ENCODE results near the gene PSMC3IP. TPM values are rescaled to one million over a fixed set of nuclear protein-coding genes. Genes with fewer than 3 reads are reported as not detected.

The PSMC3IP gene
- total and polyA plus RNA-seq, 2 of the 4 experiments (the other 2 are of a cell fraction), result 5.6 to 9.8 TPM

DNA sequence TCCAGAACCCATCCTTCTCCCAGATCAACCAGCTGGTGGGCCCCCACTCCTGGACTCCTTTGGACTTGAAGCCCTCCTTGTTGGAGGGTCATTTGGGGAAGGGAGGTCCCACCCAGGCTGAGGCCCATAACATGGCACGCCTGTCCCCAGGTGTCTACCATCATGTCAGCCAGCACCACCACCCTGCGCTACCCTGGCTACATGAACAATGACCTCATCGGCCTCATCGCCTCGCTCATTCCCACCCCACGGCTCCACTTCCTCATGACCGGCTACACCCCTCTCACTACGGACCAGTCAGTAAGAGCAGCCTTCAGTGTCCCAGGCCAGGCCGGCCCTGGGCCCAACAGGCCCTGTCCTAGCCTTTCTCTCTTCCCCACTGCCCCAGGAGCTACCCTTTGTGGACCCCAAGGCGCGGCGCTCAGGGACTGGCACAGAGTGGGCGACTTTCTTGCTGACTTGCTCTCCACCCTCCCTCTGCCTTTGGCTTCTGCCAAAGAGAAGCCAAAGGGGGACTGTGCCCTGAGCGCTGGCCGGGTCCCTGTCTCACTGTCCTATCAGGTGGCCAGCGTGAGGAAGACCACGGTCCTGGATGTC lies 36.3 kb upstream of the PSMC3IP start:
- DNase-seq, result no peak
- Histone ChIP-seq H4K8ac (ENCODE audit: low read depth in 2 of 2, low read length in 2 of 2) (no peak overlapping the region), H3K9ac (ENCODE audit: low read depth, low read length) (no peak overlapping the region), H3K27ac (ENCODE audit: insufficient read depth, low read length) (no peak overlapping the region), H2AFZ (replicated peaks; ENCODE audit: low read length, poor library complexity) (no peak overlapping the region), H3K4me2 (ENCODE audit: low read depth, low read length) (no peak overlapping the region), H2BK5ac (ENCODE audit: low read depth, low read length, poor library complexity, severe bottlenecking) (no peak overlapping the region), H2AK5ac (ENCODE audit: low read depth, low read length) (no peak overlapping the region), H3K36me3 (ENCODE audit: control insufficient read depth, insufficient read depth, low read length) (peaks cover 34% of the 10 kb centered on the region), H3K18ac (ENCODE audit: low read depth, low read length) (no peak overlapping the region), H3K27me3 (ENCODE audit: control insufficient read depth, insufficient read depth, low read length) (no peaks in the 10 kb centered on the region), H2AK9ac (replicated peaks; ENCODE audit: low read depth, low read length, poor library complexity) (no peak overlapping the region), H4K91ac (ENCODE audit: insufficient read depth, low read depth, low read length) (no peak overlapping the region), H2BK20ac (ENCODE audit: low read depth, low read length) (no peak overlapping the region), H3K9me1 (ENCODE audit: insufficient read depth, low read length) (peaks cover 4% of the 10 kb centered on the region; the same call in 1 of the 2 replicates), H3K23ac (ENCODE audit: low read depth, low read length) (no peak overlapping the region), H2BK120ac (ENCODE audit: low read depth, low read length) (no peak overlapping the region), H4K5ac (ENCODE audit: low read depth, low read length) (no peak overlapping the region), H4K20me1 (ENCODE audit: insufficient read depth, low read length) (peaks cover 2% of the 10 kb centered on the region; the same call in 1 of the 2 replicates), H2BK15ac (ENCODE audit: low read depth, low read length) (no peak overlapping the region), H3K56ac (ENCODE audit: extremely low read depth, insufficient read depth, low read length) (no peak overlapping the region), H3K79me1 (ENCODE audit: low read depth in 1 of 2, low read length in 2 of 2) (peaks cover 12 to 27% of the 10 kb centered on the region in 2 experiments), H3K4ac (ENCODE audit: low read depth, low read length) (no peak overlapping the region), H3K9me3 (ENCODE audit: control insufficient read depth, insufficient read depth, low read length) (no peaks in the 10 kb centered on the region), H3K4me1 (ENCODE audit: control insufficient read depth, insufficient read depth, low read length) (peaks cover 3% of the 10 kb centered on the region), H3K4me3 (ENCODE audit: insufficient read depth, low read depth, low read length) (no peak overlapping the region), H3K14ac (replicated peaks; ENCODE audit: low read depth, low read length) (no peak overlapping the region)
- ATAC-seq (ENCODE audit: low read depth), result no peak
- POLR2A ChIA-PET (ENCODE audit: unreplicated experiment), result no interaction called here
- in situ Hi-C loops (cut with MboI; ENCODE audit: low sequenced_read_pairs) (no loop called here), intact Hi-C loops (cut with micrococcal nuclease) (no loop called here), dilution Hi-C loops (cut with HindIII; ENCODE audit: low sequenced_read_pairs, unreplicated experiment) (no loop called here)
- CTCF ChIA-PET, result no interaction called here
- no TSS peak for BruUV-seq (replicated peaks)
- TF ChIP-seq MXI1 (IDR thresholded peaks at IDR 0.05; ENCODE audit: borderline replicate concordance, low read depth, low read length), result no peak
- TF ChIP-seq POLR2A (IDR thresholded peaks at IDR 0.05; ENCODE audit: low read depth, low read length), result no peak
- TF ChIP-seq CEBPB (IDR thresholded peaks at IDR 0.05; ENCODE audit: low read depth, low read length), result no peak
- no peak for TF ChIP-seq RFX5 (IDR thresholded peaks at IDR 0.05; ENCODE audit: low read depth, low read length)
- TF ChIP-seq BHLHE40 (IDR thresholded peaks at IDR 0.05; ENCODE audit: low read depth, low read length), result no peak
- no peak for TF ChIP-seq CHD1 (IDR thresholded peaks at IDR 0.05; ENCODE audit: low read depth, low read length)
- 94% methylated on average over 10 of the region's 17 CpGs; no CpG with 5 or more reads in 1 of the 2 experiments for WGBS, 2 experiments (ENCODE audit: extremely low coverage in 2 of 2, insufficient read length in 1 of 2)
